HPDE6-E6E7 (cell line): ENCODE data around the gene TMEM217.
A peak's percentile ranks its signal among the peaks of the same experiment; 100 is the strongest.
"Not testable (repeated sequence)": the region's sequence is repeated elsewhere in the genome, so short reads cannot be mapped to it uniquely, and the experiment has no call there.

ENCODE experiments used
- DNase-seq: peaks from one replicate; pipeline ENCODE4 v3.0.0; 2011; ENCODE audit warnings: missing footprints; ENCODE audit errors: extremely low spot score

TMEM217 gene

DNA sequence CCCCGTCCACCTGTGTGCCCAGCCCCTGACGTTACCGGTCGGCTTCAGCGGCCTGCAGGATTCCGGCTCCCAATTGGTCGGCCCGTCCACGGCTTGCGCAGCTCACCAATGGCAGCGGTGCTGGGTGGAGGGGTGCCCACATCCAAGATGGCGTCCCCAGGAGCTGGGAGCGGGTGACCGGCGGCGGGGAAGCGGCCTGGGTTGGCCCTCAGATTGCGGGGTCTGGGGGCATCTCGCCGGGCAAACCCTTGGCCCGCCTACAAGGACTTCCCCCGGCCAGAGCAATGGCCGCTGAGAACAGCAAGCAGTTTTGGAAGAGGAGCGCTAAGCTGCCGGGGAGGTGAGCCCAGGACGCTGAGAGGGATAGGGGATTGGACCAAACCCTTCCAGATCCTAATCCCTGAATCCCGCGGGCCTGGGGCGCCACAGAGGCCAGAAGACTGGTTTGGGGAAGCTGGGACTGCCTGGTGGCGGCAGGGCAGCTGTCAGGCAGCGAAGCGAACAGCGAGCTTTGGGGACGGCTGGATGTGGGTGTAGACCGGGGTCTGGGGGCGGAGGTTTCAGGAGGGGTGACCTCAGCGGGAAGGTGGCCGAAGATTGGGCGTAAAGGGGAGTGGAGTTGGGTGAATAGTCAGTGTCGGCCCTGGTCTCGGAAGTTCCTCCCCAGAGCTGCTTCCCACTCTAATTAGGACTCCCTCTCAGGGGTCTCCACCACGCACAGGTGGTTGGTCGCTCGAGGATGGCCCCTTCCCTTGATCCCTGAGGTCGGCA lies at the start of gene TMEM217, which contains the start of gene TBC1D22B:
TSS of gene TMEM217 (minus strand) at position 511 of the 771 bp plus-strand sequence. CDS start 39,114 bp downstream, outside the sequence.
TSS of gene TBC1D22B (plus strand) at position 139 of the 771 bp plus-strand sequence. CDS start at position 285, 146 bp downstream.
- peak; percentile 100 for DNase-seq

DNA sequence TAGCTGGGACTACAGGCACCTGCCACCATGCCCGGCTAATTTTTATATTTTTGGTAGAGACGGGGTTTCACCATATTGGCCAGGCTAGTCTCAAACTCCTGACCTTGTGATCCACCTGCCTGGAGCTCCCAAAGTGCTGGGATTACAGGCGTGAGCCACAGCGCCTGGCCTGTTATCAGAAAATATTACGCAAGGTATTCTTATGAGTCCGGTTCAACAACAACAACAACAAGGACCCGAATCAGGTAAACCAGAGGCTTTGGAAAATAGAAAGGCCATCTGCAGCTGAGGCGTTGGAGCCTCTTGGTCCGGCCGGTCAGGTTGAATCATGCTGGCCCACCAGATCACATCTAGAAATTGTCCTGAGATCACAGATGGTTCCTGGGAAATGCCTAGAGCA lies 49.5 kb upstream of the TMEM217 start:
- DNase-seq, result not testable (repeated sequence)

DNA sequence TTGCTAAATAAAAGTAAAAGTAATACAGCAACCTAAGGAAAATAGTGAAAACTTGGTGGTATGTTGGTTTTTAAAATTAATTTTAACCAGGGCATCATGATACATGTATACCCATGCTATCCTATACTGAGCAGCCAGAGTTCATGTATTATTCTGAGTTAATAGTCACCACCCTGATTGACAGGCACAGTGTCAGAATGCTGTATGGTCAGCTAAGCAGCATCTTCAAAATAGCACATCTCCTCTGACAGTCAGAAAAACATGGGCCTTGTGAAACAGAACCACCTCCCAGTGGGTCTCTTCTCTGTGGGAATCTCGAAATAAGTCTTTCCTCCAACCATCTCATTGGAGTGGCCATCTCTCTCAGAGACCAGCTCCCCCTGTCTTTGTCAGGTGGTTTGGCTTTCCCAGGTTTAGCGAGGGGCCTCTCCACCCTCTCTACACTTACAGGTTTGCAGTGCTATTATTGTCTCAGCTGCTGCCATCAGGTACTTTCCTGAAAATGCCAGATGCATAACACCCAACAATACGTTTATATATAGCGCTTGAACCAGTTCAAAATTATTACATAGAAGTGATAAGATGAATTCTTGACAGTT lies 48.8 kb upstream of the TMEM217 start:
- no peak for DNase-seq

DNA sequence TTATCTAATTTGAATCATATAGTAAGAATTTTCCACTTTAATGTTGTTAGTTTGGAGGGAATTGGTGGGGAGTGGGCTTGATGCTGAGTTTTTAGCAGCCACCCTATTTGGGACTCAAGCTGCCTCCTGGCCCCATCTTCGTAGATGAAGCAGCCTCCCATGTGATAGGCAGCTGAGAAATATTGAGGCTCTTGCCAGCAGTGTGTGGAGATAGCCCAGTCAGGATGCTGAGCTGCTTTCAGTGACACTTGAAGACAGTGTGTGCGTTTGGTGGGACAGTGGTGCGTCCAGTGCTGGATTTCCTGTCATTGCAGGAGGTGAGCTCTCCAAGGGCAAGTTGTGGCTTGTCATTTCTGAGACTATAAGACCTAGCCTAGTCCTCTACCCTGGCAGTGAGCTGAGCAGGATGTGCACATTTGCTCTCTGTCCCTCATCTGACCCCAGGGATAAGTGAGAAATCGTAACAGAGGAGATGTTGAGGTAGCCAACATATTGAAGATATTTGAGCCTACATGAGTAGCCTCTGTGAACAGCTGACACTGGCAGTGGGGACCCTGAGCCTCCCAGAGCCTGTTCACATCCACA lies 48.0 kb upstream of the TMEM217 start:
- DNase-seq, result peak; percentile 42

DNA sequence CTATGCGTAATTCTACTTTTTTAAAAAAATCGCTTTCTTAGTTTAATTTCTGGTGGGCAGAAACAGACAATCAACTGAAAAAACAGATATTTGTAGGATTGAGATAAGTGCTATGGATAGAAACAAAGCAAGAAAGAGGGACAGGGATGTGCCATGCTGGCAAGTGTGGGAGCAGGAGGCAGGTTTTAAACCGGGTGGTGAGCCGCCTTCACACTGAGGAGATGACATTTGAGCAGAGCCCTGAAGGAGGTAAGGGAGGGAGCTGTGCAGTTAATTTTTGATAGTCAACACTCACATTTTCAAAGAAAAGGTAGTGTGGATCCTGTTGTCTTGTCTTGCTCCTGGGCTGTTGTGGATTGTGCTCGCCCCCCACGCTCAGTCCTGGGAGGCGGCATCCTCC lies 46.8 kb upstream of the TMEM217 start:
- no peak for DNase-seq

DNA sequence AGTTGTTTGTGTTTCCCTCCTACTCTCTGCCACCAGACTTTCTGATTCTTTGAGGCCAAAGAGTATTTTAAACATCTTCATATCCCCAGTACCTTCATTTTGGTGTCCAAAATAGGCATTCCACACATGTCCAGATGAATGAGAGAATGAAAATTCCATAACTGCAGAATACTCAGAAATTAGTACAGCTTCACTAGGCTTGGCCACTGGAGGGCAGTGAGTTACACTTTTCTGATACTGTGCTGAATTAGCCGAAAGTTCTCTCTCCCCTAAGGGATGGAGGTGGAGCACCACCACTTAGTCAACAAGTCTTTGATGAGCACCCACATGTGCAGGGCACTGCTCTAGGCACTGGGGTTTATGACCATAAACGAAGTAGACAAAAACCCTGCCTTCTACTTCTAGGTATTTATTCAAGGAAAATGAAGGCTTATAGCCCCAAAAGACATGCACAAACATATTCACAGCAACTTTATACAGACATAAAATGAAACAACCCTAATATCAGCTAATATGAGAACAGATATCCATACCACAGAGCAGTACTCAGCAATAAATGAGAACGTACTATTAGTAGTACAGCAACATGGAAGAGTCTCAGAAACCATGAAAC lies 46.1 kb upstream of the TMEM217 start:
- DNase-seq, result peak; percentile 26

DNA sequence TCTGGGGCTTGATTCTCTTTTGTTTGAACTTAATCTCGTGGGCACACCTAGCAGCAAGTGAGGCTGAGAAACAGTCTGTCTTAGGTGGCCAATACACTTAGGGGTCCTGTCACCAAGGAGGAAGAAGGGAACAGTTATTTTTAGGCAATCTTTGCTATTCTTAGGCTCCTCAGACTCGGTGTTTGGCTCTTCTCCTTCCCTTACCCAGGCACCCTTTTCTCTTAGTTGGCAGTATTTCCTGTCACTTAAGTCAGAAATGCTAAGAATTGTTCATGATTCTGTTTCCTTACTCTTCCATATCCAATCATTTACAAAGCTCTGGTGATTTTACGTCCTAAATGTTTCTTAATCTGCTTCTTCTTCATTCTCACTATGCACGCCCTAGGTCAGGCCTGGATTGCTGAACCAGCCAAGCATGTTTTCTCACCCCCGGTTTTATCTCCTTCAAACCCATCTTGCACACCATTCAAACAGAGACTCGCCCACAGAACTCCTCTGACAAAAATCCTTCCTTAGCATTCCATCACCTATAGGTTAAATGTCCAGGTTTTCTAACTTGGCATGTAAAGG lies 45.2 kb upstream of the TMEM217 start:
- no peak for DNase-seq

DNA sequence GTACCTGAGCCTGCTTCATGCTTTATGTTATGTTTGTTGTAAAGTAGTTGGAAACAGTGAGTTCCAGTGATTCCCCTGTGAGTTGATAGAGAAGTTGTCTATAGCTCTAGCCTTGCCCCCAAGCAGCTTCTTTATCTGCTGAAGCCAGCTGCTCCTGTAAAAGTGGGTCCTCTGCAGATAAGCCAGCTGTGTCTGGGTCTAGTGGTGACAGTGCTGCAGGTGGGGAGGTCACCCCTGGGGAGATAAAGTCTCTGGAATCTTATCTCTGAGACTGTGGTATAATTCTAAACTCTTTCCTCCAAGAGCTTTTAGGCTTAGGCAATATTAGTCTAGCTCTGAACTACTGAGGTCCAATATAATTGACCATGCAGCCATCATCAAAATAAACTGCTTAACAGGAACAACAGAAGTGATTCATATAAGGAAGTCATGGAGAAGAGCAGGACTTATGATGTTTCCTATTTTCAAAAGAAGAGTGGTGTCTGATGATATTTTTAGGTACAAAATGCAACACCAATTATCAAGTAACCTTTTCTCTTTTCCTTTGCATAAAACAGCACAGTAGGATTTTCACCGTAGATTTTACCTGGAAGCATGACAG lies 44.2 kb upstream of the TMEM217 start:
- DNase-seq, result no peak

DNA sequence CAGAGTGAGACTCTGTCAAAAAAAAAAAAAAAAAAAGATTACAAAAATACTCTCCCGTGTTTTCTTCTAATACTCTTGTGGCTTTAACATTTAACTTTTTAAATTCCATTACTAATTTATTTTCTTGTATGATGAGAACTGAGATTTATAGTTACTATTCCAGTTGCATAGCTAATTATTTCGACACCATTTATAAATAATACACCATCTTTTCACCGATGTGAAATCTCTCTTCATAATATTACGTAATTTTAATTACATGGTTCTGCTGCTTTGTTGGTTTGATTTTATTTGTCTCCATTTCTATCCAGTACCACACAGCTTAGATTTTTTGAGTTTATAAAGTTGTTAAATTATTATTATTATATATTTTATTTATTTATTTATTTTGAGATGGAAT lies 42.0 kb upstream of the TMEM217 start:
- DNase-seq, result no peak

DNA sequence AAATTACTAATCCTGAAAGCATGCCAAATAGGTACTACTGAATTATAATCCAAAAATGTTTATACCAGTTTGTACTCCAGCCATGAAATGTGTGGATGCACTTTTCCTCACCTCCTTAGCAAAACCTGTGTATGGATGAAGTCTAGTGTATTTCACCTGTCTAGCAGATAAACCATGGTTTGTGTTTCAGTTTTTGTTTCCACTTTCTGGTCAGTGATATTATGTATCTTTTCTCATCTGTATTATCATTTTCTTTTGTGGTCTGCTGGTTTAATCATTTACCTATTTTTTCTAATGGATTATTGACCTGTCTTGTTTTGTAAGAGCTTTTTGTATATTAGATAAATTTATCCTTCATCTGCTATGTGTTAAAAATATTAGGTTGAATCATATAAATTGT lies 41.0 kb upstream of the TMEM217 start:
- DNase-seq, result no peak

DNA sequence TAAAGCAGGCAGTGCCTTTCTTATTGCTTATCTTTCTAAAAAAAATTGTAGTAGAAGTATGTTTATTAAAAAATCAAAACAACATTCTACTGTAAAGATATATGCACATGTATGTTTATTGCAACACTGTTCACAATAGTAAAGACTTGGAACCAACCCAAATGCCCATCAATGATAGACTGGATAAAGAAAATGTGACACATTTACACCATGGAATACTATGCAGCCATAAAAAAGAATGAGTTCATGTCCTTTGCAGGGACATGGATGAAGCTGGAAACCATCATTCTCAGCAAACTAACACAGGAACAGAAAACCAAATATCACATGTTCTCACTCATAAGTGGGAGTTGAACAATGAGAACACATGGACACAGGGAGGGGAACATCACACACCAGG lies 39.7 kb upstream of the TMEM217 start:
- not testable (repeated sequence) for DNase-seq

DNA sequence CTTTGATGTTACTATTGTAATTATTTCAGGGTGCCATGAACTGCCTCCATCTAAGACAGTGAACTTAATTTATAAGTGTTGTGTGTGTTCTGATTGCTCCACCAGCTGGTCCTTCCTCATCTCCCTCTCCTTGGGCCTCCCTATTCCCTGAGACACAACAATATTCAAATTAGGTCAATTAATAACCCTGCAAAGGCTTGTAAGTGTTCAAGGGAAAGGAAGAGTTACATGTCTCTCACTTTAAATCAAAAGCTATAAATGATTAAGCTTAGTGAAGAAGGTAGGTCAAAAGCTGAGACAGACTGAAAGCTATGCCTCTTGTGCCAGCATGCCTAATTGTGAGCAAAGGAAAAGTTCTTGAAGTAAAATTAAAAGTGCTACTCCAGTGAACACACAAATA lies 35.5 kb upstream of the TMEM217 start:
- no peak for DNase-seq

DNA sequence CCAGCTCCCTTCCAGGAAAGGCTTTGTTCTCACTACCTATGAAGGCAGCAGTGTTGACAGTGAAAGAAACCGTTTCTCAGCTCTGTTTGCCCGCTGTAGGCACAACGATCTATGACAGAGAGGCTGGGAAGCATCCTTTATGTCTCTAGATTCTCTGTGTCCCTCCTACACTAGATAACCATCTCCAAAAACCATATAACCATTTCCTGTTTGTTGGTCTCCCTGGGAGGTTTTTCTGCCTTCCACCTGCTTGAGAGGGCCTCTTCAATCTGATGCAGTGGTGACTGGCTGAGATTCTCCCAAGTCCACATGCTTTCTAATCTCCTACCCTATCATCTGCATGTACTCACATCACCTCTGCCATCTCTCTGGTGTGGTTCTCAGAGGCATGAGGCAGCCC lies 32.0 kb upstream of the TMEM217 start:
- no peak for DNase-seq

DNA sequence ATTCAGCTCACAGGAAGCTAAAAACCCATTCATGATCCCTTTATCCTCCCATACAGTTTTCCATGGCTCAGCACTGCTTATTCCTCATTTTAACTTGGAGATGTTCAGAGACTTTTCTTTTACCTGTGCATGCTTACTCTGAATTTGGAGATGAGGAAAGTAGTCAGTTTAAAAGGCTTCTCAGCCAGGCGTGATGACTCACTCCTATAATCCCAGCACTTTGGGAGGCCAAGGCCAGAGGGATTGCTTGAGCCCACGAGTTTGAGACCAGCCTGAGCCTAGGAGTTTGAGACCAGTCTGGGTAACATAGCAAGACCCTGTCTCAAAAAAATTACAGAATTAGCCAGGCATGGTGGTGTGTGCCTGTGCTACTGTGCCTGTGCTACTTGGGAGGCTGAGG lies 30.3 kb upstream of the TMEM217 start:
- DNase-seq, result no peak

DNA sequence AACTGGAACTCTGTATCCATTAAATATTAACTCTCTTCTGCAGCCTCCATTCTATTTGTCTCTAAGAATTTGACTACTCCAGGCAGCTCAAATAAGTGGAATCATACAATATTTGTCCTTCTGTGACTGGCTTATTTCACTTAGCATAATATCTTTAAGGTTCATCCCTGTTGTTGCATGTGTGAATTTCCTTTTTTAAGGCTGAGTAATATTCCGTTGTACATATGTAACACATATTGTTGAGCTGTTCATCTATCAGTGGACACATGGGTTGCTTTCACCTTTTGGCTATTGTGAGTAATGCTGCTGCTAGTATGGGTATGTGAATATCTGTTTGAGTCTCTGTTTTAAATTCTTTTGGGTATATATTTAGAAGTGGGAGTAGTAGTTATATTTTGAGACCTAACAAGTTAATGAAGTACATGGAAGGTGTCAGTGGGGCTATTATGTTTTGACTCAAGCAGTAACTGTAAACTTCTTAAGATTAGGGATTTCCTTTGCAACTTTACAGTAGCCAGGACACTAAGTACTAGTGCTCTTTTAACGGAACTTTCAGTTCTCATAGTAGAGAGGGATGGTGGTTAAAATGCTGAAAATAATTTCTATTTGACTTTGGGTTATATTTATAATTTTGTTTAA lies 29.7 kb upstream of the TMEM217 start:
- no peak for DNase-seq

DNA sequence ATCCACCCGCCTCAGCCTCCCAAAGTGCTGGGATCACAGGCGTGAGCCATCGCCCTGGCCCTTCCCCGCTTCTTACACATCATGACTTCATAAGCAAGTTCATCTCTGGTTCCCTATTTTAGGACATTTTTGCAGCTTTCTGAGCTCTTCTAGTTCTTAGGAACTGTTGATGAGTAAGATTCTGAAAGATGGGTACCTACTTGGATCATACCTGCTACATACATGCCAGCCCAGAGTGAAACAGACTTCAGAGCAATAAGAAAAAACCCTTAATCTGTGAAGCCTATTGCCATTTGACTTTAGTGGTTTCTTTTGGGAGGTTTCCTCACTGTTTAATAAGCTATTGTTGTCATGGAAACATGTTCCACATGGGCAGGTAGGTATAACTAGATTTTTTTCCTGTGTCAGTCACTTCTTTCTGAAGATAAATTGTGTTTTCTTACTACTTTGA lies 27.9 kb upstream of the TMEM217 start:
- DNase-seq, result no peak

DNA sequence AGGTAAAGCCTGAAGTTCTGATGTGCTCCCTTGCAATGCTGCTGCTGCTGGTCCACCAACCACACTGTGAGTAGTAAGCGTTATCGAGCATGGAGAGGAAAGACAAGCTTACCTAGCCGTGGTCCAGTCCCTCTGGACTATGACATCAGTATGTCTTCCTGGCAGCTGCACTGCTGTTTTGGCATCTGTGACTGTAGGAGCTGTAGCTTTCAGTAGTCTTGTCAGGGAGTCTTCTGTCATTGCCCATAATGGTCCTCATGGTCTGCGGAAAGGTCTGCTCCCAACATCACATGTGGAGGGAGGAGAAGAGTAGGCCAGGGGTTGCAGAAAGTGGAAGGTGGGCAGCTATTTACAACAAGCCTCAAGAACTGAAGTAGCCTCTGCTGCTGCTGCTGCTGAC lies 26.8 kb upstream of the TMEM217 start:
- no peak for DNase-seq

DNA sequence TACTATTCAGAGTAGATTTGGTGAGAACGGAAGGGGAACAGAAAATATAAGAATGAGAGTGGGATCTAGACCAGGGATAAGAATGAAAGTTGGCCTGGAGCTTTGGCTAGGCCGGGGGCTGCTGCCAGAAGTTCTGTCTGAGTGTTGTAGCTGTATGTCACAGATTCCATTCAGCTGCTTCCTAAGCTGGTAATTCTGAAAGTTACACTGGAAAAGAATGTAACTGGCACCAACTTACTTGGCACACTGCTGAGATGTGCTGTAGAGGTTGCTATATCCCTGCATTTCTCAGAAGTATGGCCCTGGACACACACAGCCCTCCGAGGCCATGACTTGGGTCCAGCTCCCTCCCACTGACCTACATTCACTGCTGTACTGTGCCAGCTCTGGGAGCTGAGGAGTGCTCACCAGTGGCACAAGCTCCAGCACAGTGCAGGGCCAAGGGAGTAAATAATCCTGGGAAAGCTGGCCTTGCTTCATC lies 25.8 kb upstream of the TMEM217 start:
- DNase-seq, result no peak

DNA sequence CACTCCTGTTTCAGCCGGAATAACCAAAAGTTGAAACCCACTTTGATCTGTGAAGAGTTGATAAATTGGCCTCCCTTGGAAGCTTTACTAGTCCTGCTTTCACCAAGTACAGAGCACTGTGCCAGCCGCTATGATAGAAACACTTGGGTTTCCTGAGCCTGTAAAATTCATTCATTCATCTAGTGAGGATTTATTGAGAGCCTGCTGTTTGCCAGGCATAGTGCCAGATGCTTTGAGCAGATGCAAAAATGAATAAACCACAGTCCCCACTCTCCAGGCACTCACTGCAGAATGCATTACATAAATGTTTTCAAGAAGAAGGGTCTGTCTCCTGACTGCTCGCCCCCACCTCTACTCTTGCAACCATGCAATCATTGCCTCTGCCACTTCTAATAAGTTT lies 25.3 kb upstream of the TMEM217 start:
- DNase-seq, result no peak

DNA sequence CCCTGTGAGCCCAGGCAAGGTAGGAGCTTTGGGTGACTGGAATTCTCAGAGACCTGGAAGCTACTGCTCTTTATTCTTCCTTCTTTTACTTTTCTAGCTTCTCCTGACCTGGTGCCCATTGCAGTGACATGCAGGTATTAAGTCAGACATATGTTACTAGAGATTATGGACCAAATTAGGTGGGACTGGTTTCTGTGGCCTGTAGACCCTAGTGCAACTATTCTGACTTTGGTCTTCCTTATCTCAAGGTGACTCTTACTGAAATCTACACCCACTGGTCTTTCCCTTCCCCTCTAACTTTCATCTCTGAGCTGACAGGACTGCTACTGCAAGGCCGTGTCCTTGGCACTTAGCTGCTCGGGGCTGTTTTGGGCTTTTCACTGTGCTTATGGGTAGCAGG lies 24.4 kb upstream of the TMEM217 start:
- DNase-seq, result no peak
